ENCODE measurements around the gene PARD3.

DNA sequence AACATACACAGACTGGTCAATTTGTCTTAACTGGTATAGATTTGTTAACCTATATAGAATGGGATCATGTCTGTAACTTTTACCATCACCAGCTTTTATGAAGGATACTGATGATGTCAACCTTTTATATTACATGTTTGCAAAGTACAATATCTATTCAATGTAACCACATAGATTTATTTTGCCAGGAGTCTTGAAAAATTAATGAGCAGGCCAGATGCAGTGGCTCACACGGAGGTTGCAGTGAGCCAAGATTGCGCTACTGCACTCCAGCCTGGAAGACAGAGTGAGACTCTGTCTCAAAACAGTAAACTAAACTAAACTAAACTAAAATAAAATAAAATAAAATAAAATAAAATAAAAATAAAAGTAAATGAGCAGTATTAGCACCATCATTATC is 30.0 kb upstream of the PARD3 start:
- TF ChIP-seq, protein P1, sequence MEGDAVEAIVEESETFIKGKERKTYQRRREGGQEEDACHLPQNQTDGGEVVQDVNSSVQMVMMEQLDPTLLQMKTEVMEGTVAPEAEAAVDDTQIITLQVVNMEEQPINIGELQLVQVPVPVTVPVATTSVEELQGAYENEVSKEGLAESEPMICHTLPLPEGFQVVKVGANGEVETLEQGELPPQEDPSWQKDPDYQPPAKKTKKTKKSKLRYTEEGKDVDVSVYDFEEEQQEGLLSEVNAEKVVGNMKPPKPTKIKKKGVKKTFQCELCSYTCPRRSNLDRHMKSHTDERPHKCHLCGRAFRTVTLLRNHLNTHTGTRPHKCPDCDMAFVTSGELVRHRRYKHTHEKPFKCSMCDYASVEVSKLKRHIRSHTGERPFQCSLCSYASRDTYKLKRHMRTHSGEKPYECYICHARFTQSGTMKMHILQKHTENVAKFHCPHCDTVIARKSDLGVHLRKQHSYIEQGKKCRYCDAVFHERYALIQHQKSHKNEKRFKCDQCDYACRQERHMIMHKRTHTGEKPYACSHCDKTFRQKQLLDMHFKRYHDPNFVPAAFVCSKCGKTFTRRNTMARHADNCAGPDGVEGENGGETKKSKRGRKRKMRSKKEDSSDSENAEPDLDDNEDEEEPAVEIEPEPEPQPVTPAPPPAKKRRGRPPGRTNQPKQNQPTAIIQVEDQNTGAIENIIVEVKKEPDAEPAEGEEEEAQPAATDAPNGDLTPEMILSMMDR (IDR thresholded peaks at IDR 0.05; ENCODE audit: low read depth, low read length, poor library complexity, severe bottlenecking): no peak
- TF ChIP-seq EZH2phosphoT487 (IDR thresholded peaks at IDR 0.05; ENCODE audit: borderline replicate concordance, low read length): no peak
